Spleen (tissue), 11 donors: ENCODE results near the gene ENPP1. TPM values are rescaled to one million over a fixed set of nuclear protein-coding genes. Genes with fewer than 3 reads are reported as not detected.

Source experiments
- DNase-seq: peaks from one replicate; pipeline ENCODE4 v3.0.0-alpha.2; 2020
- H3K27ac ChIP-seq, 8 donors: fragments of 200-600 bp; sonication (generic) in 7 of 8; 1 replicate in 4 of 8; 2 replicates in 4 of 8; pipeline versions ENCODE4 v1.5.0 to v1.8.0; 2016 to 2021; ENCODE audit warnings: inconsistent platforms in 4 of 8, mild to moderate bottlenecking in 4 of 8, moderate library complexity in 1 of 8
- H3K27me3 ChIP-seq, 7 donors: fragments of 200-600 bp; sonication (generic) in 6 of 7; replicated peaks in 1 of 7; 1 replicate in 4 of 7; 2 replicates in 3 of 7; pipeline versions ENCODE4 v1.5.0 to v1.8.0; 2016 to 2021; ENCODE audit warnings: inconsistent platforms in 3 of 7, mild to moderate bottlenecking in 1 of 7
- H3K36me3 ChIP-seq, 6 donors: fragments of 200-600 bp; sonication (generic) in 5 of 6; 1 replicate in 4 of 6; 2 replicates in 2 of 6; pipeline versions ENCODE4 v1.5.0 to v1.8.0; 2016 to 2021; ENCODE audit warnings: inconsistent platforms in 2 of 6
- H3K4me1 ChIP-seq, 6 donors: fragments of 200-600 bp; sonication (generic) in 5 of 6; 1 replicate in 3 of 6; 2 replicates in 3 of 6; pipeline versions ENCODE4 v1.5.0 to v1.8.0; 2016 to 2021; ENCODE audit warnings: inconsistent platforms in 3 of 6
- H3K4me3 ChIP-seq, 8 donors: fragments of 200-600 bp; sonication (generic) in 7 of 8; 1 replicate in 4 of 8; 2 replicates in 4 of 8; pipeline versions ENCODE4 v1.5.0 to v1.8.0; 2016 to 2021; ENCODE audit warnings: inconsistent platforms in 4 of 8, mild to moderate bottlenecking in 4 of 8, moderate library complexity in 2 of 8
- H3K9me3 ChIP-seq, 8 donors: fragments of 200-600 bp; sonication (generic) in 7 of 8; 1 replicate in 4 of 8; 2 replicates in 4 of 8; pipeline versions ENCODE4 v1.5.0 to v1.8.0; 2016 to 2021; ENCODE audit warnings: inconsistent platforms in 4 of 8
- POLR2A ChIP-seq, 3 donors: fragments of 450-650 bp; IDR thresholded peaks; one replicate each; pipeline ENCODE4 v1.5.1; 2017; ENCODE audit warnings: antibody characterized with exemption in 3 of 3, mild to moderate bottlenecking in 1 of 3
- POLR2AphosphoS5 ChIP-seq, 3 donors: sonication (generic); formaldehyde crosslinking; IDR thresholded peaks; one replicate each; pipeline ENCODE4 v1.5.1; 2017; ENCODE audit warnings: antibody characterized with exemption in 3 of 3
- WGBS, 5 donors: extraction: QIAGEN DNeasy Blood & Tissue Kit in 3 of 5; methylation state at CpG; one replicate each; pipeline versions ENCODE4 v1.1.5 to v1.1.7; 2013 to 2018; 5-methylcytosine and 5-hydroxymethylcytosine counted together
- intact Hi-C: fragments of 100-400 bp; cut with DNase I; formaldehyde crosslinking; loops from one replicate; pipeline ENCODE4 v1.15.0; 2023; ENCODE audit warnings: low total_unique reads
- polyA plus RNA-seq, 3 donors: library from polyadenylated mRNA; stranded (reverse); fragments of 200-250 nt; gene quantifications; one replicate each; pipeline ENCODE4 v1.2.1, GENCODE V29; 2013
- total RNA-seq, 7 donors: library from RNA; depleted of rRNA in 3 of 7; stranded (reverse); fragments of >200 nt in 3 of 7; fragmentation: NEBNext Ultra II Directional in 4 of 7; extraction: Animal tissue kit (Norgen Biotek cat#: 25700) in 4 of 7; gene quantifications; one replicate each; pipeline versions ENCODE4 v1.1.0 to v1.2.1, GENCODE V29; 2016 to 2021
- TF ChIP-seq, protein P1 (sequence below), 11 experiments: fragments of 200-600 bp in 7 of 11; fragments of 450-650 bp in 4 of 11; sonication (generic) in 4 of 11; IDR thresholded peaks in 8 of 11; conservative IDR thresholded peaks in 3 of 11; 1 replicate in 7 of 11; 2 replicates in 4 of 11; pipeline versions ENCODE4 v1.4.0 to v1.8.0; 2016 to 2021; ENCODE audit warnings: antibody characterized with exemption in 11 of 11, inconsistent platforms in 4 of 11, mild to moderate bottlenecking in 1 of 11
- donor health status: healthy with polysubstance abuse.
- donor health status: DM: no; HTN: no; CAD: no; lungs with moderate emphysema.
- donor health status: DM: no; HTN: no; CAD: no.
- donor health status: Bipolar disorder and iron deficiency.
- donor health status: healthy.
- donor health status: DM: no; HTN: no; CAD: no.
- donor health status: DM: yes; HTN: yes; CAD: no.

ENPP1 gene
- total and polyA plus RNA-seq, 10 donors, result 0.46 to 10.6 (median 2.9) TPM

GRCh38 chr6:131765804-131766135 lies 42.0 kb upstream of the ENPP1 start:
- H3K36me3 ChIP-seq, result no peaks in the 10 kb centered on the region
- H3K27ac ChIP-seq, result no peak overlapping the region
- H3K27me3 ChIP-seq, result no peaks in the 10 kb centered on the region
- intact Hi-C loops, result no loop called here
- WGBS, 5 donors, result 73 to 81% (median 76%) methylated on average over 4 of the region's 4 CpGs
- no peaks in the 10 kb centered on the region for H3K9me3 ChIP-seq
- no peak for DNase-seq
- TF ChIP-seq, protein P1, sequence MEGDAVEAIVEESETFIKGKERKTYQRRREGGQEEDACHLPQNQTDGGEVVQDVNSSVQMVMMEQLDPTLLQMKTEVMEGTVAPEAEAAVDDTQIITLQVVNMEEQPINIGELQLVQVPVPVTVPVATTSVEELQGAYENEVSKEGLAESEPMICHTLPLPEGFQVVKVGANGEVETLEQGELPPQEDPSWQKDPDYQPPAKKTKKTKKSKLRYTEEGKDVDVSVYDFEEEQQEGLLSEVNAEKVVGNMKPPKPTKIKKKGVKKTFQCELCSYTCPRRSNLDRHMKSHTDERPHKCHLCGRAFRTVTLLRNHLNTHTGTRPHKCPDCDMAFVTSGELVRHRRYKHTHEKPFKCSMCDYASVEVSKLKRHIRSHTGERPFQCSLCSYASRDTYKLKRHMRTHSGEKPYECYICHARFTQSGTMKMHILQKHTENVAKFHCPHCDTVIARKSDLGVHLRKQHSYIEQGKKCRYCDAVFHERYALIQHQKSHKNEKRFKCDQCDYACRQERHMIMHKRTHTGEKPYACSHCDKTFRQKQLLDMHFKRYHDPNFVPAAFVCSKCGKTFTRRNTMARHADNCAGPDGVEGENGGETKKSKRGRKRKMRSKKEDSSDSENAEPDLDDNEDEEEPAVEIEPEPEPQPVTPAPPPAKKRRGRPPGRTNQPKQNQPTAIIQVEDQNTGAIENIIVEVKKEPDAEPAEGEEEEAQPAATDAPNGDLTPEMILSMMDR (IDR thresholded peaks at IDR 0.05 in 8 of 11, conservative IDR thresholded peaks at IDR 0.05 in 3 of 11), result no peak
- TF ChIP-seq POLR2A (IDR thresholded peaks at IDR 0.05), result no peak
- no peak for TF ChIP-seq POLR2AphosphoS5 (IDR thresholded peaks at IDR 0.05)
- H3K4me3 ChIP-seq, result no peak overlapping the region
- H3K4me1 ChIP-seq, result no peaks in the 10 kb centered on the region

DNA sequence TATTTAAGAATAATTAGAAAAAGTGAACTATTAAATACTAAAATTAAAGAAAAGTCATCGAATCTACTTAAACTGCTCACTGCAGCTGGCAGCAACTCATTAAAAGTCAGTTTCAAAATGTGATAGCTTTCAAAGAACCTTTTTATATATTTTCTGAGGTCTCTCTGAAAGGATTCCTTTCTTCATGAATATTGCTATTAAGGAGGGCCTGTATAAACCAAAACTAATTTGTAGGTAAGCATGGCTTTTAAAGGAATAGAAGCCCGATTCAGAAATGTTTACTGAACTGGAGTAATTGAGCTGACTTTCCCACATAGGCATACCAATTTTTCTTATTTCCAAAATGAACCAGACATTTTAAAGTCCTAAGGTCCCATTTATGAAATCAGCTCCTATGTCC lies 41.2 kb upstream of the ENPP1 start:
- intact Hi-C loops, result no loop called here
- 81 to 91% (median 85%) methylated on average over 2 of the region's 2 CpGs for WGBS, 5 donors
- no peak overlapping the region for H3K27ac ChIP-seq
- DNase-seq, result no peak
- H3K27me3 ChIP-seq, result no peaks in the 10 kb centered on the region
- no peaks in the 10 kb centered on the region for H3K9me3 ChIP-seq
- H3K4me3 ChIP-seq, result no peak overlapping the region
- no peaks in the 10 kb centered on the region for H3K36me3 ChIP-seq
- no peak for TF ChIP-seq POLR2A (IDR thresholded peaks at IDR 0.05)
- no peaks in the 10 kb centered on the region for H3K4me1 ChIP-seq

- intact Hi-C loops, result no loop called here
- H3K4me1 ChIP-seq, result no peaks in the 10 kb centered on the region
- WGBS, 5 donors, result 80 to 91% (median 82%) methylated on average over 1 of the region's 1 CpG
- H3K27me3 ChIP-seq, result no peaks in the 10 kb centered on the region
- no peaks in the 10 kb centered on the region for H3K9me3 ChIP-seq
- no peaks in the 10 kb centered on the region for H3K36me3 ChIP-seq
- TF ChIP-seq POLR2AphosphoS5 (IDR thresholded peaks at IDR 0.05) (no peak), POLR2A (IDR thresholded peaks at IDR 0.05) (no peak)
- TF ChIP-seq, protein P1 (IDR thresholded peaks at IDR 0.05 in 8 of 11, conservative IDR thresholded peaks at IDR 0.05 in 3 of 11), result no peak
- no peak for DNase-seq
- no peak overlapping the region for H3K27ac ChIP-seq
- H3K4me3 ChIP-seq, result no peak overlapping the region
Measured at GRCh38 chr6:131768964-131769363, 38.9 kb upstream of the ENPP1 start.

GRCh38 chr6:131769385-131770141 lies 38.3 kb upstream of the ENPP1 start:
- DNase-seq, result no peak
- H3K9me3 ChIP-seq, result no peaks in the 10 kb centered on the region
- TF ChIP-seq POLR2AphosphoS5 (IDR thresholded peaks at IDR 0.05) (no peak), POLR2A (IDR thresholded peaks at IDR 0.05) (no peak)
- TF ChIP-seq, protein P1 (IDR thresholded peaks at IDR 0.05 in 8 of 11, conservative IDR thresholded peaks at IDR 0.05 in 3 of 11), result no peak
- H3K27me3 ChIP-seq, result no peaks in the 10 kb centered on the region
- intact Hi-C loops, result no loop called here
- no peak overlapping the region for H3K27ac ChIP-seq
- 84 to 92% (median 87%) methylated on average over 15 of the region's 15 CpGs for WGBS, 5 donors
- H3K36me3 ChIP-seq, result no peaks in the 10 kb centered on the region
- H3K4me3 ChIP-seq, result no peak overlapping the region
- no peaks in the 10 kb centered on the region for H3K4me1 ChIP-seq
